ENCODE measurements around the gene RCCD1. TPM values are rescaled to one million over a fixed set of nuclear protein-coding genes. Genes with fewer than 3 reads are reported as not detected.

Gene RCCD1
- total RNA-seq, 1 experiment from 2014 or later, result 28.8 TPM

GRCh38 chr15:90946538-90946937, 8.1 kb upstream of the RCCD1 start:
- ChIA-PET POLR2A (ENCODE audit: low non-redundant PET) (no interaction called here), CTCF (interaction anchor here (0.6 kb wide), 1 partner anchor 11 kb away, joined by 4 read pairs; no protein-coding TSS in a partner anchor)
- Histone ChIP-seq H3K4me3 (ENCODE audit: low read depth, low read length, poor library complexity, severe bottlenecking) (no peak overlapping the region), H3K4me1 (ENCODE audit: insufficient read depth, low read length, poor library complexity, severe bottlenecking) (no peaks in the 10 kb centered on the region), H3K27me3 (replicated peaks; ENCODE audit: insufficient read depth, low read depth, low read length, poor library complexity) (no peaks in the 10 kb centered on the region), H3K27ac (ENCODE audit: low read depth, low read length, poor library complexity, severe bottlenecking) (no peak overlapping the region), H3K9me3 (ENCODE audit: low read depth, low read length, poor library complexity, severe bottlenecking) (no peaks in the 10 kb centered on the region), H3K36me3 (ENCODE audit: insufficient read depth, low read length, poor library complexity, severe bottlenecking) (peaks cover 46% of the 10 kb centered on the region)
- intact Hi-C loops (cut with micrococcal nuclease; ENCODE audit: unreplicated experiment), result no loop called here
- no peak for DNase-seq (ENCODE audit: low spot score)
- TF ChIP-seq CTCF (conservative IDR thresholded peaks at IDR 0.05; ENCODE audit: low read depth, low read length) (no peak), EZH2 (IDR thresholded peaks at IDR 0.05; ENCODE audit: borderline replicate concordance, low read depth, low read length, poor library complexity, severe bottlenecking) (no peak)
- no TSS peak for BruUV-seq (replicated peaks)

- no peak overlapping the region for H3K4me3 ChIP-seq (ENCODE audit: low read depth, low read length, poor library complexity, severe bottlenecking)
- ChIA-PET POLR2A (ENCODE audit: low non-redundant PET) (no interaction called here), CTCF (interaction anchor here (0.6 kb wide), 1 partner anchor 12 kb away, joined by 4 read pairs; no protein-coding TSS in a partner anchor)
- peaks cover 46% of the 10 kb centered on the region for H3K36me3 ChIP-seq (ENCODE audit: insufficient read depth, low read length, poor library complexity, severe bottlenecking)
- DNase-seq (ENCODE audit: low spot score), result no peak
- TF ChIP-seq EZH2 (IDR thresholded peaks at IDR 0.05; ENCODE audit: borderline replicate concordance, low read depth, low read length, poor library complexity, severe bottlenecking) (no peak), CTCF (conservative IDR thresholded peaks at IDR 0.05; ENCODE audit: low read depth, low read length) (no peak)
- H3K27me3 ChIP-seq (replicated peaks; ENCODE audit: insufficient read depth, low read depth, low read length, poor library complexity), result no peaks in the 10 kb centered on the region
- no TSS peak for BruUV-seq (replicated peaks)
- no peaks in the 10 kb centered on the region for H3K9me3 ChIP-seq (ENCODE audit: low read depth, low read length, poor library complexity, severe bottlenecking)
- intact Hi-C loops (cut with micrococcal nuclease; ENCODE audit: unreplicated experiment), result no loop called here
- H3K4me1 ChIP-seq (ENCODE audit: insufficient read depth, low read length, poor library complexity, severe bottlenecking), result no peaks in the 10 kb centered on the region
- no peak overlapping the region for H3K27ac ChIP-seq (ENCODE audit: low read depth, low read length, poor library complexity, severe bottlenecking)
Observed at GRCh38 chr15:90946941-90947576, 7.6 kb upstream of the RCCD1 start.

- ChIA-PET CTCF (interaction anchor here (0.6 kb wide), 1 partner anchor 9 kb away, joined by 21 read pairs; no protein-coding TSS in a partner anchor), POLR2A (ENCODE audit: low non-redundant PET) (no interaction called here)
- Histone ChIP-seq H3K27me3 (replicated peaks; ENCODE audit: insufficient read depth, low read depth, low read length, poor library complexity) (no peaks in the 10 kb centered on the region), H3K4me1 (ENCODE audit: insufficient read depth, low read length, poor library complexity, severe bottlenecking) (no peaks in the 10 kb centered on the region), H3K36me3 (ENCODE audit: insufficient read depth, low read length, poor library complexity, severe bottlenecking) (peaks cover 41% of the 10 kb centered on the region), H3K4me3 (ENCODE audit: low read depth, low read length, poor library complexity, severe bottlenecking) (no peak overlapping the region), H3K9me3 (ENCODE audit: low read depth, low read length, poor library complexity, severe bottlenecking) (no peaks in the 10 kb centered on the region), H3K27ac (ENCODE audit: low read depth, low read length, poor library complexity, severe bottlenecking) (no peak overlapping the region)
- no peak for TF ChIP-seq EZH2 (IDR thresholded peaks at IDR 0.05; ENCODE audit: borderline replicate concordance, low read depth, low read length, poor library complexity, severe bottlenecking)
- TF ChIP-seq CTCF (conservative IDR thresholded peaks at IDR 0.05; ENCODE audit: low read depth, low read length), result no peak
- BruUV-seq (replicated peaks), result no TSS peak
- intact Hi-C loops (cut with micrococcal nuclease; ENCODE audit: unreplicated experiment), result no loop called here
- no peak for DNase-seq (ENCODE audit: low spot score)
Observed at GRCh38 chr15:90947577-90948357, 6.9 kb upstream of the RCCD1 start.

Data from A673 (cell line).